C4-2B (cell line): ENCODE data around the gene SLIT3.
A peak's percentile ranks its signal among the peaks of the same experiment; 100 is the strongest.

Source experiments
- H3K27ac ChIP-seq: fragments of 450-650 bp; 2 replicates; pipeline ENCODE4 v1.5.1; 2017
- CTCF ChIP-seq: fragments of 450-650 bp; conservative IDR thresholded peaks from 2 replicates; pipeline ENCODE4 v1.5.1; 2017; ENCODE audit warnings: mild to moderate bottlenecking
- ZFX ChIP-seq: fragments of 450-650 bp; IDR thresholded peaks from 2 replicates; pipeline ENCODE4 v1.6.1; 2017

The SLIT3 gene

GRCh38 chr5:169072233-169072632 lies 228.7 kb downstream of the SLIT3 start:
- H3K27ac ChIP-seq: no peak overlapping the region
- TF ChIP-seq CTCF: no peak
- TF ChIP-seq ZFX: no peak

- peak overlapping the region; percentile 8; the same call in 1 of the 2 replicates for H3K27ac ChIP-seq
- no peak for TF ChIP-seq CTCF
- no peak for TF ChIP-seq ZFX
Observed at GRCh38 chr5:169070413-169070812, 230.5 kb downstream of the SLIT3 start.

- no peak overlapping the region for H3K27ac ChIP-seq
- TF ChIP-seq CTCF (no peak), ZFX (no peak)
Observed at GRCh38 chr5:169067751-169068173, 233.2 kb downstream of the SLIT3 start.

GRCh38 chr5:169065400-169065799 lies 235.5 kb downstream of the SLIT3 start:
- H3K27ac ChIP-seq: no peak overlapping the region
- no peak for TF ChIP-seq CTCF
- TF ChIP-seq ZFX: no peak

- H3K27ac ChIP-seq: no peak overlapping the region
- no peak for TF ChIP-seq ZFX
- no peak for TF ChIP-seq CTCF
Observed at GRCh38 chr5:169064093-169064492, 236.8 kb downstream of the SLIT3 start.

- TF ChIP-seq ZFX (no peak), CTCF (no peak)
- no peak overlapping the region for H3K27ac ChIP-seq
Observed at GRCh38 chr5:169063316-169063953, 237.5 kb downstream of the SLIT3 start.

- H3K27ac ChIP-seq: no peak overlapping the region
- TF ChIP-seq ZFX (no peak), CTCF (no peak)
Observed at GRCh38 chr5:169062690-169063089, 238.2 kb downstream of the SLIT3 start.
